GM10266 (cell line): ENCODE measurements around the gene WDR27.

Source experiments
- DNase-seq: peaks from one replicate; pipeline ENCODE4 v3.0.0; 2012; ENCODE audit errors: extremely low spot score
- CTCF ChIP-seq: IDR thresholded peaks from 2 replicates; pipeline ENCODE4 v1.5.1; 2012; ENCODE audit warnings: mild to moderate bottlenecking, low read depth; ENCODE audit not compliant: control insufficient read depth, insufficient read depth; ENCODE audit errors: missing control alignments

The WDR27 gene

GRCh38 chr6:169452869-169453620 lies 248.8 kb downstream of the WDR27 start:
- DNase-seq: no peak

GRCh38 chr6:169452117-169452868 lies 249.5 kb downstream of the WDR27 start:
- TF ChIP-seq CTCF: no peak
- no peak for DNase-seq

More at GRCh38 chr6:169452869-169453620, 248.8 kb downstream of the WDR27 start:
- TF ChIP-seq CTCF: no peak

- no peak for TF ChIP-seq CTCF
- DNase-seq: no peak
Measured at GRCh38 chr6:169451065-169451838, 250.6 kb downstream of the WDR27 start.

- TF ChIP-seq CTCF: no peak
- no peak for DNase-seq
Measured at GRCh38 chr6:169450097-169450496, 251.7 kb downstream of the WDR27 start.

- no peak for TF ChIP-seq CTCF
- DNase-seq: no peak
Measured at GRCh38 chr6:169449221-169449620, 252.6 kb downstream of the WDR27 start.

- DNase-seq: no peak
- no peak for TF ChIP-seq CTCF
Measured at GRCh38 chr6:169445661-169446581, 255.9 kb downstream of the WDR27 start.
